PC-9 (cell line): ENCODE data around the gene UBA6. TPM values are rescaled to one million over a fixed set of nuclear protein-coding genes. Genes with fewer than 3 reads are reported as not detected.

ENCODE experiments used
- BruUV-seq: library from RNA; stranded (reverse); fragments of 400-500 nt; replicated peaks from 2 replicates; lab custom pipeline; 2021; lab: Mats Ljungman, UMichigan
- CTCF ChIA-PET: fragments of 300-600 bp; sonication (Branson Sonifier 250); formaldehyde crosslinking; loops from one replicate; lab custom pipeline; 2022; ENCODE audit warnings: antibody characterized with exemption; lab: Charles Lee
- POLR2A ChIA-PET: fragments of 300-600 bp; sonication (Branson Sonifier 250); formaldehyde crosslinking; loops from one replicate; lab custom pipeline; 2022; ENCODE audit warnings: antibody characterized with exemption; ENCODE audit not compliant: unreplicated experiment; lab: Charles Lee
- DNase-seq, 2 experiments: peaks; one replicate each; pipeline versions ENCODE4 v3.0.0 to v3.0.0-alpha.2; 2015 to 2022; ENCODE audit warnings: mixed read lengths in 1 of 2
- H2AFZ ChIP-seq: fragments of 200-600 bp; sonication (generic); 2 replicates; pipeline ENCODE4 v1.8.1; 2017; ENCODE audit warnings: antibody characterized with exemption
- H3F3A ChIP-seq: fragments of 200-600 bp; sonication (generic); 2 replicates; pipeline ENCODE4 v1.8.1; 2017; ENCODE audit warnings: antibody characterized with exemption, mild to moderate bottlenecking, low read depth; ENCODE audit not compliant: insufficient read depth
- H3K27ac ChIP-seq: fragments of 200-600 bp; sonication (generic); 2 replicates; pipeline ENCODE4 v1.6.1; 2016; ENCODE audit warnings: mixed run types
- H3K27me3 ChIP-seq: fragments of 200-600 bp; sonication (generic); 2 replicates; pipeline ENCODE4 v1.6.1; 2016; ENCODE audit warnings: low read depth, mixed run types; ENCODE audit not compliant: insufficient read depth
- H3K36me3 ChIP-seq: fragments of 200-600 bp; sonication (generic); 2 replicates; pipeline ENCODE4 v1.6.1; 2016; ENCODE audit warnings: low read depth, mixed run types
- H3K4me1 ChIP-seq: fragments of 200-600 bp; sonication (generic); replicated peaks from 2 replicates; pipeline ENCODE4 v1.6.1; 2016; ENCODE audit warnings: mixed run types; ENCODE audit not compliant: insufficient read depth
- H3K4me2 ChIP-seq: fragments of 200-600 bp; sonication (generic); 2 replicates; pipeline ENCODE4 v1.6.1; 2017; ENCODE audit warnings: mixed run types
- H3K4me3 ChIP-seq: fragments of 200-600 bp; sonication (generic); 2 replicates; pipeline ENCODE4 v1.6.1; 2016; ENCODE audit warnings: mixed run types
- H3K79me2 ChIP-seq: fragments of 200-600 bp; sonication (generic); 2 replicates; pipeline ENCODE4 v1.6.1; 2017; ENCODE audit warnings: low read depth, mixed run types
- H3K9me2 ChIP-seq: fragments of 200-600 bp; sonication (generic); 2 replicates; pipeline ENCODE4 v1.8.1; 2017; ENCODE audit warnings: mild to moderate bottlenecking; ENCODE audit not compliant: insufficient read depth
- H3K9me3 ChIP-seq: fragments of 200-600 bp; sonication (generic); 2 replicates; pipeline ENCODE4 v1.8.1; 2016; ENCODE audit warnings: low read depth; ENCODE audit not compliant: insufficient read depth
- H4K20me1 ChIP-seq: fragments of 200-600 bp; sonication (generic); 2 replicates; pipeline ENCODE4 v1.8.1; 2017; ENCODE audit not compliant: insufficient read depth
- EZH2 ChIP-seq: fragments of 200-600 bp; sonication (generic); IDR thresholded peaks from 2 replicates; pipeline ENCODE4 v1.8.0; 2017; ENCODE audit warnings: antibody characterized with exemption, low read depth
- intact Hi-C: fragments of 100-400 bp; cut with micrococcal nuclease; formaldehyde crosslinking; loops from one replicate; pipeline ENCODE4 v1.10.0; 2022; ENCODE audit not compliant: unreplicated experiment
- total RNA-seq: library from RNA; stranded (reverse); gene quantifications from 2 replicates; pipeline ENCODE4 v1.2.3, GENCODE V29; 2021
- TF ChIP-seq, protein P1 (sequence below): fragments of 200-600 bp; sonication (generic); conservative IDR thresholded peaks from 2 replicates; pipeline ENCODE4 v1.6.1; 2017; ENCODE audit warnings: mixed run types, antibody characterized with exemption, mild to moderate bottlenecking, moderate library complexity

Gene UBA6
- total RNA-seq, 1 experiment from 2014 or later: 64.2 TPM

DNA sequence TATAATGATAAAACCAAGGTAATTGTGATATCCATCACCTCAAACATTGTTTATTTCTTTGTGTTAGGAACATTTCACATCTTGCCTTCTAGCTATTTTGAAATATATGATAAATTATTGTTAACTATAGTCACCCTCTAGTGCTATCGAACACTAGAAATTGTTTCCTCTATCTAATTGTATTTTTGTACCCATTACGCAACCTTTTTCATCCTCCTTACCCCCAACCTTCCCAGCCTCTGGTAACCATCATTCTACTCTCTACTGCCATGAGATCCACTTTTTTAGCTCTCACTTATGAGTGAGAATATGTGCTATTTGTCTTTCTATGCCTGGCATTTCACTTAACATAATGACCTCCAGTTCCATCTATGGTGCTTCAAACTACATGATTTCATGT lies 3.9 kb upstream of the UBA6 start:
- no peaks in the 10 kb centered on the region for H3K36me3 ChIP-seq
- no peak overlapping the region for H3K4me3 ChIP-seq
- no peaks in the 10 kb centered on the region for H3K9me3 ChIP-seq
- H3K9me2 ChIP-seq: no peaks in the 10 kb centered on the region
- peaks cover 50% of the 10 kb centered on the region for H3K79me2 ChIP-seq
- POLR2A ChIA-PET: no interaction called here
- H2AFZ ChIP-seq: no peak overlapping the region
- no TSS peak for BruUV-seq
- H3K4me2 ChIP-seq: no peak overlapping the region
- H3K4me1 ChIP-seq: 0 out of 2 replicates have a peak, but pooled peaks cover 7% of the 10 kb centered on the region
- intact Hi-C loops: no loop called here
- CTCF ChIA-PET: no interaction called here
- H4K20me1 ChIP-seq: no peaks in the 10 kb centered on the region
- no peak for DNase-seq
- TF ChIP-seq, protein P1, sequence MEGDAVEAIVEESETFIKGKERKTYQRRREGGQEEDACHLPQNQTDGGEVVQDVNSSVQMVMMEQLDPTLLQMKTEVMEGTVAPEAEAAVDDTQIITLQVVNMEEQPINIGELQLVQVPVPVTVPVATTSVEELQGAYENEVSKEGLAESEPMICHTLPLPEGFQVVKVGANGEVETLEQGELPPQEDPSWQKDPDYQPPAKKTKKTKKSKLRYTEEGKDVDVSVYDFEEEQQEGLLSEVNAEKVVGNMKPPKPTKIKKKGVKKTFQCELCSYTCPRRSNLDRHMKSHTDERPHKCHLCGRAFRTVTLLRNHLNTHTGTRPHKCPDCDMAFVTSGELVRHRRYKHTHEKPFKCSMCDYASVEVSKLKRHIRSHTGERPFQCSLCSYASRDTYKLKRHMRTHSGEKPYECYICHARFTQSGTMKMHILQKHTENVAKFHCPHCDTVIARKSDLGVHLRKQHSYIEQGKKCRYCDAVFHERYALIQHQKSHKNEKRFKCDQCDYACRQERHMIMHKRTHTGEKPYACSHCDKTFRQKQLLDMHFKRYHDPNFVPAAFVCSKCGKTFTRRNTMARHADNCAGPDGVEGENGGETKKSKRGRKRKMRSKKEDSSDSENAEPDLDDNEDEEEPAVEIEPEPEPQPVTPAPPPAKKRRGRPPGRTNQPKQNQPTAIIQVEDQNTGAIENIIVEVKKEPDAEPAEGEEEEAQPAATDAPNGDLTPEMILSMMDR: no peak
- no peak for TF ChIP-seq EZH2
- H3F3A ChIP-seq: peaks cover 9% of the 10 kb centered on the region; the same call in 1 of the 2 replicates
- H3K27me3 ChIP-seq: no peaks in the 10 kb centered on the region
- H3K27ac ChIP-seq: no peak overlapping the region

DNA sequence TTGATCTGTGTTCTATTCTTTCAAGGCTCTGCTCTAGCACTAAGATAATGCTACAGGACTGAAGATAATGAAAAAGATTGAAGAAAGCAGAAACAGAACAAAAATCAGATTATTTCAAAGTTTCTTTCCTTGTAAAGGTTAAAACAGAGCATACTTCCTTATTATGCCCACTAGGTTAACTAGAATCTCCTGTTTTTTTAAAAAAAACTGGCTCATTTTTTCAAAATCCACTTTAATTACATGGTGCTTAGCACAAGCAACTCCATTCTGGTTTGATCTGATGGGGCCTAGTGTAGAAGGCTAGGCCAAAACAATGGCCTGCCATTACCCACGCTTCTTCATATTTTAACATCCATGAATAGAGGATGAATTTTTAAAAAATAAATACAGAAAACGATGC lies 1.2 kb upstream of the UBA6 start:
- ChIA-PET POLR2A (interaction anchor here (0.7 kb wide), 1 partner anchor 140 kb away, joined by 6 read pairs; no protein-coding TSS in a partner anchor), CTCF (no interaction called here)
- Histone ChIP-seq H3F3A (peaks cover 10% of the 10 kb centered on the region; the same call in 1 of the 2 replicates), H3K36me3 (no peaks in the 10 kb centered on the region), H3K79me2 (peaks cover 64% of the 10 kb centered on the region), H2AFZ (peak overlapping the region; percentile 94), H3K4me1 (peaks cover 12% of the 10 kb centered on the region), H3K4me2 (peak overlapping the region; percentile 87), H3K4me3 (peak overlapping the region; percentile 84), H3K9me3 (no peaks in the 10 kb centered on the region), H3K9me2 (no peaks in the 10 kb centered on the region), H4K20me1 (no peaks in the 10 kb centered on the region), H3K27ac (peak overlapping the region; percentile 86), H3K27me3 (no peaks in the 10 kb centered on the region)
- TF ChIP-seq, protein P1: no peak
- TF ChIP-seq EZH2: no peak
- no peak for DNase-seq
- intact Hi-C loops: no loop called here
- no TSS peak for BruUV-seq

DNA sequence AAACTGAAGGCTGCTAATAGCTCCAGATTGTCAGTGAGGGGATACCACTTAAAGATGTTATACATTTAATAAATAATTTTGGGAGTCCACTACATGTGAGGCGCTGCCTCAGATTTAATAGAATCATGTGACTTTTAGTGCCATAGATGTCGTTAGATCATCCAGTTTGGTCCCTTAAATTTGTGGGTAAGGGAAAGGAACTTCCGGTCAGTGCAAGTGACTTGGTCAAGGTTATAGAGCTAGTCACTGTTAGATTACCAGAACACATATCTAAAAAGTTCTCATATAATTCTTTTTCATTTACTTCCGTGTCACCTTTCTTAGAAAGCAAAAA lies 529 bp upstream of the UBA6 start:
- peaks cover 12% of the 10 kb centered on the region for H3K4me1 ChIP-seq
- TSS peak; percentile 35 for BruUV-seq
- H3K9me3 ChIP-seq: no peaks in the 10 kb centered on the region
- no peaks in the 10 kb centered on the region for H3K9me2 ChIP-seq
- ChIA-PET POLR2A (interaction anchor here (0.6 to 0.7 kb wide), 2 partner anchors 65 to 141 kb away, joined by 6 to 19 read pairs; no protein-coding TSS in a partner anchor), CTCF (interaction anchor here (1.7 kb wide), 1 partner anchor 45 kb away, joined by 7 read pairs; no protein-coding TSS in a partner anchor)
- intact Hi-C loops: loop anchor here (2.0 kb wide), 1 partner anchor 157 kb away; the partner anchor contains the start of gene CENPC
- H3F3A ChIP-seq: peaks cover 10% of the 10 kb centered on the region; the same call in 1 of the 2 replicates
- no peaks in the 10 kb centered on the region for H3K36me3 ChIP-seq
- peak overlapping the region; percentile 84 for H3K4me3 ChIP-seq
- peak overlapping the region; percentile 87 for H3K4me2 ChIP-seq
- H4K20me1 ChIP-seq: no peaks in the 10 kb centered on the region
- no peak for DNase-seq
- peak overlapping the region; percentile 94 for H2AFZ ChIP-seq
- peak overlapping the region; percentile 86 for H3K27ac ChIP-seq
- no peaks in the 10 kb centered on the region for H3K27me3 ChIP-seq
- no peak for TF ChIP-seq EZH2
- TF ChIP-seq, protein P1: no peak
- peaks cover 67% of the 10 kb centered on the region for H3K79me2 ChIP-seq
